Transverse colon (tissue), 4 donors: ENCODE results near the gene NR3C2. TPM values are rescaled to one million over a fixed set of nuclear protein-coding genes. Genes with fewer than 3 reads are reported as not detected.

ENCODE experiments used
- DNase-seq: peaks from one replicate; pipeline ENCODE4 v3.0.0-alpha.2; 2019
- H3K27ac ChIP-seq, 4 donors: fragments of 200-600 bp; sonication (generic); 2 replicates each; pipeline ENCODE4 v1.5.1; 2016 to 2018; ENCODE audit warnings: inconsistent platforms in 4 of 4
- H3K27me3 ChIP-seq: fragments of 200-600 bp; sonication (generic); 2 replicates; pipeline ENCODE4 v1.5.1; 2017; ENCODE audit warnings: inconsistent platforms
- H3K36me3 ChIP-seq, 4 donors: fragments of 200-600 bp; sonication (generic); 2 replicates each; pipeline ENCODE4 v1.5.1; 2017 to 2019; ENCODE audit warnings: inconsistent platforms in 4 of 4
- H3K4me1 ChIP-seq, 4 donors: fragments of 200-600 bp; sonication (generic); 2 replicates each; pipeline ENCODE4 v1.5.1; 2017 to 2020; ENCODE audit warnings: inconsistent platforms in 4 of 4
- H3K4me3 ChIP-seq, 4 donors: fragments of 200-600 bp; sonication (generic); 1 replicate in 1 of 4; 2 replicates in 3 of 4; pipeline versions ENCODE4 v1.5.1 to v1.6.1; 2017 to 2019; ENCODE audit warnings: inconsistent platforms in 4 of 4
- H3K9me3 ChIP-seq, 2 donors: fragments of 200-600 bp; sonication (generic); 2 replicates each; pipeline ENCODE4 v1.5.1; 2017 to 2019; ENCODE audit warnings: inconsistent platforms in 2 of 2
- CTCF ChIP-seq, 5 experiments: fragments of 200-600 bp in 3 of 5; fragments of 450-650 bp in 2 of 5; sonication (generic) in 3 of 5; IDR thresholded peaks; 1 replicate in 2 of 5; 2 replicates in 3 of 5; pipeline ENCODE4 v1.5.1; 2016 to 2017; ENCODE audit warnings: antibody characterized with exemption in 5 of 5, inconsistent platforms in 3 of 5, mild to moderate bottlenecking in 2 of 5, moderate library complexity in 1 of 5
- EP300 ChIP-seq: sonication (generic); formaldehyde crosslinking; IDR thresholded peaks from one replicate; pipeline ENCODE4 v1.6.1; 2017; ENCODE audit warnings: antibody characterized with exemption, low read depth
- POLR2A ChIP-seq: fragments of 450-650 bp; IDR thresholded peaks from one replicate; pipeline ENCODE4 v1.6.1; 2016; ENCODE audit warnings: antibody characterized with exemption, mild to moderate bottlenecking, moderate library complexity
- POLR2AphosphoS5 ChIP-seq, 3 donors: sonication (generic); formaldehyde crosslinking; IDR thresholded peaks; one replicate each; pipeline ENCODE4 v1.6.1; 2016; ENCODE audit warnings: antibody characterized with exemption in 3 of 3
- whole genome bisulfite sequencing, 2 donors: methylation state at CpG; one replicate each; pipeline ENCODE4 v1.1.5; 2018; ENCODE audit warnings: low coverage in 1 of 2; 5-methylcytosine and 5-hydroxymethylcytosine counted together
- in situ Hi-C, 4 donors: fragments of 200-750 bp; cut with MboI; loops; one replicate each; pipeline versions ENCODE4 v1.15.0 to v1.15.1; 2017; ENCODE audit warnings: low sequenced_read_pairs in 3 of 4, low pct_ligation_motif_present in 1 of 4, low pct_unique_long_range_greater_than_20kb in 1 of 4
- intact Hi-C: fragments of 100-400 bp; cut with DNase I; formaldehyde crosslinking; loops from one replicate; pipeline ENCODE4 v1.15.1; 2023; ENCODE audit warnings: low total_unique reads
- total RNA-seq, 4 donors: library from RNA; depleted of rRNA; stranded (reverse); fragments of >200 nt; gene quantifications; one replicate each; pipeline ENCODE4 v1.1.0, GENCODE V29; 2016

NR3C2 gene
- total RNA-seq, 4 donors from 2014 or later = 55.5 to 147 (median 125) TPM

- no peak for TF ChIP-seq EP300
- peak in 1 of 3 donors; percentile 9 for TF ChIP-seq POLR2AphosphoS5 (IDR thresholded peaks at IDR 0.05)
- DNase-seq = no peak
- 31 to 37% methylated on average over 6 of the region's 6 CpGs for WGBS, 2 donors
- H3K9me3 ChIP-seq = no peaks in the 10 kb centered on the region
- intact Hi-C loops = no loop called here
- peak overlapping the region in 2 of 4 donors; percentile 7 to 23 for H3K27ac ChIP-seq
- in situ Hi-C loops = no loop called here
- H3K4me1 ChIP-seq = peaks cover 0 to 40% (median 18%) of the 10 kb centered on the region in 4 donors
- no peaks in the 10 kb centered on the region for H3K36me3 ChIP-seq
- H3K27me3 ChIP-seq = no peaks in the 10 kb centered on the region
- no peak overlapping the region for H3K4me3 ChIP-seq
These were observed 198.4 kb downstream of the NR3C2 start for GRCh38 chr4:148243837-148244236.

GRCh38 chr4:148240241-148240640 is 202.0 kb downstream of the NR3C2 start:
- 90 to 100% methylated on average over 4 of the region's 4 CpGs for WGBS, 2 donors
- TF ChIP-seq CTCF (IDR thresholded peaks at IDR 0.05) (no peak), EP300 (no peak), POLR2AphosphoS5 (IDR thresholded peaks at IDR 0.05) (no peak), POLR2A (no peak)
- H3K27me3 ChIP-seq = no peaks in the 10 kb centered on the region
- H3K27ac ChIP-seq = no peak overlapping the region
- intact Hi-C loops = no loop called here
- H3K4me1 ChIP-seq = peaks cover 0 to 54% (median 12%) of the 10 kb centered on the region in 4 donors
- in situ Hi-C loops = no loop called here
- H3K4me3 ChIP-seq = no peak overlapping the region
- no peak for DNase-seq
- no peaks in the 10 kb centered on the region for H3K36me3 ChIP-seq
- no peaks in the 10 kb centered on the region for H3K9me3 ChIP-seq

GRCh38 chr4:148239494-148239985 is 202.7 kb downstream of the NR3C2 start:
- H3K4me3 ChIP-seq = no peak overlapping the region
- no peaks in the 10 kb centered on the region for H3K36me3 ChIP-seq
- H3K27ac ChIP-seq = peak overlapping the region in 2 of 4 donors; percentile 13 to 54
- TF ChIP-seq POLR2AphosphoS5 (IDR thresholded peaks at IDR 0.05) (no peak), POLR2A (no peak), CTCF (IDR thresholded peaks at IDR 0.05) (no peak), EP300 (no peak)
- H3K9me3 ChIP-seq = no peaks in the 10 kb centered on the region
- 87% methylated on average over 4 to 5 of the region's 5 CpGs for WGBS, 2 donors
- in situ Hi-C loops (no loop called here), intact Hi-C loops (no loop called here)
- peaks cover 0 to 47% (median 9%) of the 10 kb centered on the region in 4 donors for H3K4me1 ChIP-seq
- H3K27me3 ChIP-seq = no peaks in the 10 kb centered on the region
- no peak for DNase-seq

- Histone ChIP-seq H3K36me3 (no peaks in the 10 kb centered on the region), H3K27me3 (no peaks in the 10 kb centered on the region), H3K9me3 (no peaks in the 10 kb centered on the region), H3K4me1 (peaks cover 0 to 42% (median 7%) of the 10 kb centered on the region in 4 donors), H3K4me3 (no peak overlapping the region), H3K27ac (peak overlapping the region in 2 of 4 donors; percentile 28 to 54)
- intact Hi-C loops = no loop called here
- peak; percentile 59 for DNase-seq
- 54 to 56% methylated on average over 2 to 4 of the region's 4 CpGs for WGBS, 2 donors
- TF ChIP-seq POLR2A = no peak
- peak in 1 of 3 donors; percentile 15 for TF ChIP-seq POLR2AphosphoS5 (IDR thresholded peaks at IDR 0.05)
- in situ Hi-C loops = no loop called here
These were observed 203.3 kb downstream of the NR3C2 start for GRCh38 chr4:148238811-148239493.

- in situ Hi-C loops (no loop called here), intact Hi-C loops (no loop called here)
- Histone ChIP-seq H3K9me3 (no peaks in the 10 kb centered on the region), H3K4me1 (peaks cover 0 to 33% (median 7%) of the 10 kb centered on the region in 4 donors), H3K27ac (no peak overlapping the region), H3K36me3 (peaks cover 0 to under 1% (median 0%) of the 10 kb centered on the region in 4 donors), H3K4me3 (no peak overlapping the region), H3K27me3 (no peaks in the 10 kb centered on the region)
- 73 to 83% methylated on average over 3 of the region's 3 CpGs for WGBS, 2 donors
- no peak for DNase-seq
- no peak for TF ChIP-seq EP300
- TF ChIP-seq POLR2A = no peak
- no peak for TF ChIP-seq POLR2AphosphoS5 (IDR thresholded peaks at IDR 0.05)
- no peak for TF ChIP-seq CTCF (IDR thresholded peaks at IDR 0.05)
These were observed 204.1 kb downstream of the NR3C2 start for GRCh38 chr4:148238086-148238485.
